ENCODE results near the gene MVP.
A peak's percentile ranks its signal among the peaks of the same experiment; 100 is the strongest.

Gene MVP

GRCh38 chr16:29804455-29805231 lies 15.6 kb upstream of the MVP start:
- DNase-seq = no peak

GRCh38 chr16:29805232-29806098 lies 14.8 kb upstream of the MVP start:
- DNase-seq = peak; percentile 97

DNA sequence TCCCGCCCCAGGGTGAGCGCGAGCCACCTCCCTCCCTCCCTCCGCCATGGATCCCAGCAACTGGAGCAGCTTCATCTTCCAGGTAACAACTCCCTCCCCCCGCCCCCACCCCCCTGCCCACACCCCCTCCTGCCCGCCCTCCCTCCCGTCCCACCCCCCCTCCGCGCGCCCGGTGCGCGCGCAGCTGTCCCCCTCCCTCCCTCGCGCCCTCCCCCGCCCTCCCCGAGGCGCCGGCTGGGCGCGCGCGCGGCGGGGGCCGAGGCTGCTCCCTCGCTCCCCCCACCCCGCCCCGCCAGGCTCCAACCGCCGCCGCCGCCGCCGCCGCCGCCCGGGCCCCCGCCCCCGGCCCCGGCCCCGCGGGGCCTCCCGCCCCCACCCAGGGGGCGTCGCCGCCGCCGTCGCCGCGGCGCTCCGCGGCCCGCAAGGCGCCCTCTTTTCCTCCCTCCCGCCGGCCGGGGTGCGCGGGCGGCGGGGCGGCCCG lies 14.1 kb upstream of the MVP start, which contains the start of gene MAZ:
Gene MAZ (plus strand): TSS at position 431 of the 481 bp plus-strand sequence. CDS start 173 bp downstream, outside the sequence.
- DNase-seq = peak; percentile 75

DNA sequence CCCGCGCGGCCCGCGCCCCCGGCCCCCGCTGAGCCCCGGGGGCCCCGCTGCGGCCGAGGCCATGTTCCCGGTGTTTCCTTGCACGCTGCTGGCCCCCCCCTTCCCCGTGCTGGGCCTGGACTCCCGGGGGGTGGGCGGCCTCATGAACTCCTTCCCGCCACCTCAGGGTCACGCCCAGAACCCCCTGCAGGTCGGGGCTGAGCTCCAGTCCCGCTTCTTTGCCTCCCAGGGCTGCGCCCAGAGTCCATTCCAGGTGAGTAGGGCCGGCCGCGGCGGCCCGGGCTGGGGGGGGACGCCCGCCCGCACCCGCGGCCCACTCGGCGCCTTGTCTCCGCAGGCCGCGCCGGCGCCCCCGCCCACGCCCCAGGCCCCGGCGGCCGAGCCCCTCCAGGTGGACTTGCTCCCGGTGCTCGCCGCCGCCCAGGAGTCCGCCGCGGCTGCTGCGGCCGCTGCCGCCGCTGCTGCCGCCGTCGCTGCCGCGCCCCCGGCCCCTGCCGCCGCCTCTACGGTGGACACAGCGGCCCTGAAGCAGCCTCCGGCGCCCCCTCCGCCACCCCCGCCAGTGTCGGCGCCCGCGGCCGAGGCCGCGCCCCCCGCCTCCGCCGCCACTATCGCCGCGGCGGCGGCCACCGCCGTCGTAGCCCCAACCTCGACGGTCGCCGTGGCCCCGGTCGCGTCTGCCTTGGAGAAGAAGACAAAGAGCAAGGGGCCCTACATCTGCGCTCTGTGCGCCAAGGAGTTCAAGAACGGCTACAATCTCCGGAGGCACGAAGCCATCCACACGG lies 13.4 kb upstream of the MVP start:
- DNase-seq = peak; percentile 63

DNA sequence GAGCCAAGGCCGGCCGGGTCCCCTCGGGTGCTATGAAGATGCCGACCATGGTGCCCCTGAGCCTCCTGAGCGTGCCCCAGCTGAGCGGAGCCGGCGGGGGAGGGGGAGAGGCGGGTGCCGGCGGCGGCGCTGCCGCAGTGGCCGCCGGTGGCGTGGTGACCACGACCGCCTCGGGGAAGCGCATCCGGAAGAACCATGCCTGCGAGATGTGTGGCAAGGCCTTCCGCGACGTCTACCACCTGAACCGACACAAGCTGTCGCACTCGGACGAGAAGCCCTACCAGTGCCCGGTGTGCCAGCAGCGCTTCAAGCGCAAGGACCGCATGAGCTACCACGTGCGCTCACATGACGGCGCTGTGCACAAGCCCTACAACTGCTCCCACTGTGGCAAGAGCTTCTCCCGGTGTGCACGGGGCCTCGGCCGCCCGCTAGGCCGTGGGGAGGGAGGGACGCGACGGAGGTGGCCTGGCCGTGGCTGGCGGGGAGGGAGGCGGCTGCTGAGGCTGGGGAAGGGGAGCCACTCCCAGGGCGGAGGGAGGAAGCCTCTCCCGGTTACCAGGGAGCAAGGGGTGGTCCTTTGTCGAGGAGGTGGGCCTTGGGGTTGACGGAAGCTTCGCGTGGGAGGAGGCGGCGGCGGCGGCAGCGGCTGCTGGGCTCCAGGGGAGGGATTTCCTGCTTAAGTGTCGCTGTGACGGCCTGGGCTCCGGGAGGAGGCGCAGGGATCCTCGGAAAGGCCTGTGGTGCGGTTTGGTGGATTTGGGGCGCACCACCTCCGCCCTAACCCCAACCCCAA lies 12.6 kb upstream of the MVP start:
- peak; percentile 89 for DNase-seq

- DNase-seq = peak; percentile 54
These were observed 11.9 kb upstream of the MVP start for GRCh38 chr16:29808219-29808900.

- no peak for DNase-seq
These were observed 11.1 kb upstream of the MVP start for GRCh38 chr16:29809031-29809747.

GRCh38 chr16:29809850-29810698 lies 10.2 kb upstream of the MVP start:
- peak; percentile 64 for DNase-seq

DNA sequence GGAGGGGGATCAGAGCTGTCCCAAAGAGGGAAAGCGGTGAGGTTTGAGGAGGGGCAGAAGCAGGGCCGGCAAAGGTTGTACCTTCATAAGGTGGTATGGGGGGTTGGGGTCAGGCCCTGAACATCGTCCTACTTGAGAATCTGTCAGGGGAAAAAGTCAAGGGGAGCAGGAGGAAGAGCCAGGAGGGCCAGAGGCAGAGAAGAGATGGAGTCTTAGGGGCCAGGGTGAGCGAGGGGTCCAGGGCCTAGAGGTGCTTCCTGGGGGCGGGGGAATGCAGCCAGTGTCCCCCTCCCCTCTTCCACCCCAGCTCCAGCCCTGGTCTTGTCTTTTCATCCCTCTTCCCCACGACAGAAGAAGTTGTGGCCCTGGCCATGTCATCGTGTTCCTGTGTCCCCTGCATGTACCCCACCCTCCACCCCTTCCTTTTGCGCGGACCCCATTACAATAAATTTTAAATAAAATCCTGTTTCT lies 9.5 kb upstream of the MVP start:
- DNase-seq = no peak

DNA sequence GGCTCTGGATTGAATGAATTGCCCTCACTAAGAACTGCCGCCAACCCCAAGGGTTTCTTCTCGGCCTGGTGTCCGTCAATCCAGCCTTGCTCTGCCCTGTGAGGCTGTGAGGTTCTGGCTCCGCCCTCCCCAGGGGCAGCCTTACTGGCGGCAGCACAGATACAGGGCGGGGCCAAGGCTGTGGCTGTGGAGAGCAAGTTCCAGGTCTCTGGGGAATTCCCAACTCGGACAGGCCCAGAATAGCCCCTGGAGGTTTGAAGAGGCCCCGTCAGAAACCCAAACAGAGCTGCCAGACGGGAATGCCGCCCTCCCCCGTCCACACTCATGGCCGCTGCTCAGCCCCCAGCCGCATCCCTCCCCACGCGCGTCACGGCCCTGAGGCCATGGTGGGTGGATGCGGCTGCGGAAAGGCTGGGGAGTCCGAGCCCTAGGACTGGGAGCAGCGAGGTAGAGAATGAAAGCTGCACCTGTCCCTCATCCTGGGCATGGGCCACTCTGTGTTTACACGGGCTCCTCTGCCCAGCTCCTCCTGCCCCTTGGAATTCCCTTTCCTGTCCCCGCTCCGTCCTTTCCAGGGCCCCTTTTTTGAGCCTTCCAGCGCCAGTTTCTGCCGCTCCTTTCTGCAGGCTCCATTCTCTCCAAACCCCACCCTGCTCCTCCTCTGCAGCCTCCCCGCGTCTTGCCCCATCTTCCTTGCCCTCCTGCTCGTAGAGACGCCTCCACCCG lies 8.9 kb upstream of the MVP start:
- DNase-seq = peak; percentile 68

DNA sequence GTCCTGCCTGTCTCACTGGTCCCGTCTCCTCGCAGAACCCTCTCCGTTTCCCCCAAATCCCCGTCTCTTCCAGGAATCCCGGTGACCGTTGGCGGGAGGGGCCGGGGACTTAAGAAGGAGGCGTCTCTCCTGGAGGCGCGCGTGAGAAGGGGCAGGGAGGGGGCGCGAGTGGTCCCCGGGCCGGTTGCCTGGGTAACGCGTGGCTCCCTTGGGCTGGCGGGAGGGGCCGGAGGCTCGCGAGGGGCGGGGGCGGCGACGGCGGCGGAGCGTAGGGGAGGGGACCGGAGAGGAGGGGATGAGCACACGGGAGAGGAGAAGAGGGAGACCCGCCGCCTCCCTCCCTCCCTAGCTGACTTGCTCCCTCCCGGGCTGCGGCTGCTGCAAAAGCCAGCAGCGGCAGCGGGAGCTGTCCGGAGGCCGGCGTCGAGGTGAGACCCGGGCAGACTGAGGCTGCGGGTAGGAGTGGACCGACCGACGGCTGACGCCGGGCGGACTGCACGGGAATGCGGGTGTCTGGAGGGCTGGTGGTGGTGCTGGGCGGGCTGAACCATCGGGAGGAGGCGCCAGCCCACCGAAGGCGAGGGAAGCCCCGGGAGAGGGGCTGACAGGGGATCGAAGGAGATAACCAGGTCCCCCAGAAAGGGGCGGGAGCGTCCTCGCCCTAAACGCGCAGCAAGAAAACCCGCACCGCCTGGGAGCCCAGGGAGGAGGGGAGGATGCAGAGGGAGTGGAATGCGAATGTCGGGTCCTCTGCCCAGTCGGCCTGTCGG lies 8.2 kb upstream of the MVP start, which contains the start of gene PRRT2:
Gene PRRT2 (plus strand): TSS at position 298 of the 770 bp plus-strand sequence. CDS start 862 bp downstream, outside the sequence.
- DNase-seq = peak; percentile 52

DNA sequence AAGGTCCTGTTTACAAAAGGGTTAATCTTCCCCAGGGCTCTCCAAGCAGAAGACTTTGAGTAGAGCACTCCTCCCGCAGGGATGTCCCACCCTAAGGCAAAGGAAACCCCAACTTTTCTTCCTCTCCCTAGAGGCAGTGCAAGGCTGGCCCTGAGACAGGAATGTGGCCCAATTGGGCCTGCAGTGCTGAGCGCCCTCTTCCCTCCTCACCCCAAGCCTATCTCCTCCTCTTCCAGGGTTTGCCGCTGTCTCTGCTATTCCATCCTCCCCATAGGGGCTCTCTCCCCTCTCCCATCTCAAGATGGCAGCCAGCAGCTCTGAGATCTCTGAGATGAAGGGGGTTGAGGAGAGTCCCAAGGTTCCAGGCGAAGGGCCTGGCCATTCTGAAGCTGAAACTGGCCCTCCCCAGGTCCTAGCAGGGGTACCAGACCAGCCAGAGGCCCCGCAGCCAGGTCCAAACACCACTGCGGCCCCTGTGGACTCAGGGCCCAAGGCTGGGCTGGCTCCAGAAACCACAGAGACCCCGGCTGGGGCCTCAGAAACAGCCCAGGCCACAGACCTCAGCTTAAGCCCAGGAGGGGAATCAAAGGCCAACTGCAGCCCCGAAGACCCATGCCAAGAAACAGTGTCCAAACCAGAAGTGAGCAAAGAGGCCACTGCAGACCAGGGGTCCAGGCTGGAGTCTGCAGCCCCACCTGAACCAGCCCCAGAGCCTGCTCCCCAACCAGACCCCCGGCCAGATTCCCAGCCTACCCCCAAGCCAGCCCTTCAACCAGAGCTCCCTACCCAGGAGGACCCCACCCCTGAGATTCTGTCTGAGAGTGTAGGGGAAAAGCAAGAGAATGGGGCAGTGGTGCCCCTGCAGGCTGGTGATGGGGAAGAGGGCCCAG lies 7.3 kb upstream of the MVP start:
- DNase-seq = no peak

GRCh38 chr16:29813644-29814562 lies 6.4 kb upstream of the MVP start:
- DNase-seq = no peak

DNA sequence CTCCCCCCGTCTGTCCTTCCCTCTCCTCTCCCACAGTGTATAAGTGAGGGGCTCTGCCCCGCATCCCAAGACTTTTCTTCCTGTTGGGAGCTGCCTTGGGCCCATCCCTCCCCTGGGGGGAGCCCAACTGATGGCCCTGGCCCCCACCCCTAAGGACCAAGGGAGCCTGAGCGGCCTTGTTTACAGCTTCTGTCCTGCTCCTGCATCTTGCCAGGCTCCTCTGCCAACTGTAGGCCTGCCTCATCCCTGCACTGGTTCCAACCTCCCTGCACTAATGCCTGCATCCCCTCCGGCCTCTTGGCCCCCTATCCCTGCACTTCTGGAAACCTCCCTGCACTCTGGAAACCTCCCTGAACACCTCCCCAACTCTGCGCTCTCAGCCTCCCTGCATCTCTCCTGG lies 5.7 kb upstream of the MVP start:
- no peak for DNase-seq

DNA sequence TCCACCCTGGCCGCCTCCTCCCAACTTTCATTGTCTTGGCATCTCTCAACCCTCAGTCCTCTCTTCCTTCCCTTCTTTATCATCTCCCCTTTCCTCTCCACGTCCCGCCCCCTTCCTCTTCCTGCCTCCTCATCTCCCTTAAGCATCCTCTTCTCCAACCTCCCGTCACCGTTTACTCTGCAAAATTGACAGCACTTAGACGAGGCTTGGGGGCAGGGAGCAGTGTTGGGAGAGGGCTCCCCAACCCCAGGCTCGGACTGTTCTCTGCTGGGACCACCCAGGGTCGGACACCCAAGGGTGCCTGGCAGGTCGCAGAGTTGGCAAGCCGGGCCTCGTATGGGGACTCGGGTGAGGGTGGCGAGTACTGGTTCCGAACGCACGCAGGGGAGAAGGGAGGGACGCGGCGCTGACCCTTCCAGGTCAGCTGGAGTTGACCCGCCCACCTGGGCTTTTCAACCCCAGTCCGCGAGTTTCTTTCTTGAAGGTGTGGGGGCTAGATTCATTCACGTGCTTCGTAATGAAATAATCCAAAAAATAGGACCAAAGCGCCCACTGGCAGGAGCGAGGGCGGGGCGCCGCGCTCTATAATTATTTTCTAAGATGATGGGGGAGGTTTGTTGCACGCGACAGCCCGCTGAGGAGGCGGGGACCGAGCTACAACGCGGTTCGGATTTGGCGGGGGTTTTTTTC lies 5.1 kb upstream of the MVP start:
- peak; percentile 55 for DNase-seq
